ENCODE measurements around the gene TENT4A.

Gene TENT4A

DNA sequence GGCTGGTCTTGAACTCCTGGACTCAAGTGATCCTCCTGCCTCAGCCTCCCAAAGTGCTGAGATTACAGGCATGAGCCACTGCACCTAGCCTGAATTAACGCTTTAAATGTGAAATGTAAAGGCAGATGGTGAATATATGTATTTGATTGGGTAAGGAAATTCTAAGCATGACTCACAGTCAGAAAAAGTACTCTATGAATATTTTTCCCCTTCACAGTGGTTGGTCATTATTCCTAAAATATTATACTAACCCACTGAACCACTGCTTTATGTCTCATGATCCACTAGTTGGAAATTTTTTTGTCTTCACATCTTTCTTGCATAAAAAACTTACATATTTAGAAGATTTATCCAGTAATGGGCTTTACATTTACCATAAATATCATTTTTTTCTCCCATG lies 14.5 kb upstream of the TENT4A start:
- no peak for DNase-seq
- in situ Hi-C loops (cut with HindIII; ENCODE audit: low pct_ligation_motif_present, low pct_unique_long_range_greater_than_20kb, low sequenced_read_pairs): no loop called here

DNA sequence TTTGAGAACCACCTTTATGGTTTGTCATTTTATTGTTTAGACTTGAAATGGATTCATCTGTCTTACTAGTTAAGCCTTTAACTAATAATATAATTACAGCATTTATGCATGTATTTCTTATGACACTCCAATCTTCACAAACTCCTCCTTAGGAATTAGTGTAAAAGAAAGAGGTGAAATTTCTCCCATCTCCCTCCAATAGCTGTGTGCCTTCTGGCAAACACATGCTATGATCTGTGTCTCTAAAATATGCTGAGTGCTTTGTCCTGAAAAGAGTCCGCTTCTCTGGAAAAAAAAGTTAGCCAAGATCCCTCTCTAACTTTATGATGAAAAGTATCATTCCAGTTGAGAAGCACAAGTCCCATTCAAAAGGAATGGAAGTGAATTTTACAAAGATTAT lies 13.9 kb upstream of the TENT4A start:
- no peak for DNase-seq
- in situ Hi-C loops (cut with HindIII; ENCODE audit: low pct_ligation_motif_present, low pct_unique_long_range_greater_than_20kb, low sequenced_read_pairs): no loop called here

DNA sequence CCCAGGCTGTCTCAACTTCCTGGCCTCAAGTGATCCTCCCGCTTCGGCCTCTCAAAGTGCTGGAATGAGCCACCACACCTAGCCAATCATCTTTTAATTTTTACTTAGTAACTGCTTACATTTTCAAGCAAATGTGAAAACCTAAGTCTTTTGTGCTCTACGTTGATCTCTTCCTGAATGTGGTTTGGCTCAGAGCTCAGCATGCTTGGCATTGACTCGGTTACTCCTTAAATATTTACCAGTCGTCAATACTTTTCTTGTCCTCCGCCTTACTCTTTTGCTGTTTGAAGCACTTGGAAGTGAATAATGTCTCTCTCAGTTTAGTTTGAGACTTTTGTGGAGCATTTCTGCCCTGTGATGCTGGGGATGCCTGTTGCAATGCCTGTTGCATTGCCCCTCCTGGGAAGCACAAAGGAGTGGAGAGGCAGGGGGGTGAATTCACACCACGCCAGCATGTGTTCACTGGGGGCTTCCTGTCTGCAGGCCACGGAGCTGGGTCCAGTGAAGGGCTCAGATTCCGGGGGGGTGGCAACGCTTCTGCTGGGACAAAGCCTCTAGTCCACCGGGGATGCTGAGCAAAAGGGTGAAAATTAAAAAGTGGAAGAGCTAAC lies 13.1 kb upstream of the TENT4A start:
- DNase-seq: no peak
- in situ Hi-C loops (cut with HindIII; ENCODE audit: low pct_ligation_motif_present, low pct_unique_long_range_greater_than_20kb, low sequenced_read_pairs): no loop called here

DNA sequence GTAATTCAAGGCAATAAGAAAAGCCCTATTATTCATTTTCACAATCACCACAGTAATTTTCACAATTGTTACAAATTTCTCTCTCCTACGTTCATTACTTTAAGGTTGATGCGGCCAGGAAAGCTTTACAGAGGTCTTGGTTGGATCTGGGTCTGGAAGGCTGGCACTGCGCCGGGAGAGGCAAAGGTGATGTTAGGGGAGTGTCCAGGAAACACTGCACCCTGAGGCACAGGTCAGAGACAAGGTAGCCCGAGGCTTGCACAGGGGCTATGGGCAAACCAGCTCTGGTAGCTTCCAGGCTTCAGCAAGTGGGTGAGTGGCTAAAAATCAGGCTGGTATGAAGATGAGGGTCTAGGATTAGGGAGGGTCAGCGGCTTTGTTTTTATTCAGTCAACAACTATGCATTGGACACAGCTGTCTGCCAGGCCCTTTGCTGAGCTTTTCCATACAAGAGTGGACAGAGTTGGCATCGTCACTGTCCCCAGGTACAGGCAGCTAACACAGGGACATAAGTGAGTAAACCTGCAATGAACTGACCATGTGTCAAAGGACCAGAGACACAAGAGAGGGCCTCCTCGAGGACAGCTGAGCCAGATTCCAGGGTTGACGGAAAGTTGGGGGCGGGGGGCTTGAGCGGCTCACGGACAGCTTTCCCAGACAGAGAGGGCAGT lies 12.4 kb upstream of the TENT4A start:
- no peak for DNase-seq
- in situ Hi-C loops (cut with HindIII; ENCODE audit: low pct_ligation_motif_present, low pct_unique_long_range_greater_than_20kb, low sequenced_read_pairs): no loop called here

DNA sequence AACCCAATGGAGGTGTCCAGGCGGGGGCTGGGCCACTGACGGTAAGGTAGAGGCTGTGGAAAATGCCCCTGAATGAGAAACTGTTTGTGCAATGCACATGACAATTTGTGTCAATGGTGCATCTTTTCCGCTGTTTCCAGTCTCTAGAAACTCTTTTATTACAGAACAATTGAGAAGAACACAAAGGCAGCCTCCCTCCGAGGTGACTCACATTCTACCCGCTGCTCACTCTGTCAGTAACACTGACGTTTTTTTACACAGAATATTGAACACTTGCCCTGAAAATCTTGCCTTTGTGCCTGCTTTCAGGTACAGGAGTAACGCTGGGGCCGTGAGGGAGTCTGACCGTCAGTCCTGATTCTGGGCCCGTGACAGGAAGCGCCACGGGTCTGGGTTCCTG lies 11.7 kb upstream of the TENT4A start:
- in situ Hi-C loops (cut with HindIII; ENCODE audit: low pct_ligation_motif_present, low pct_unique_long_range_greater_than_20kb, low sequenced_read_pairs): no loop called here
- no peak for DNase-seq

DNA sequence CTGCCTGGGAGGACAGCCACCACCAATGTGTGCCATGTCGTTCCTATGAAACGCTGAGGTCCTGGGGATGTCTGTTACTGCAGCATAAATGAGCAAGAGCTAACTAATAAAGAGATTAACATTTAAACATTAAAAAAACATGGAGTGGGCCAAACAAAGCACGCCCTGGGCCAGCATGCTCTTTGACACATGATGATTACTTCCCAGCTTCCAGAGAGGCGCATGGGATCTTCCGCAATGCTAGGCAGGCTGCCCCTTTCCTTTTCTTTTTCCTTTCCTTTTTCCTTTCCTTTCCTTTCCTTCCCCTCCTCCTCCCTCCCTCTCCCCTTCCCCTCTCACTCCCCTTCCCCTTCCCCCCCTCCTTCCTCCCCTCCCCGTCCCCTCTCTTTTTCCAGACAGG lies 10.6 kb upstream of the TENT4A start:
- no peak for DNase-seq
- in situ Hi-C loops (cut with HindIII; ENCODE audit: low pct_ligation_motif_present, low pct_unique_long_range_greater_than_20kb, low sequenced_read_pairs): no loop called here

DNA sequence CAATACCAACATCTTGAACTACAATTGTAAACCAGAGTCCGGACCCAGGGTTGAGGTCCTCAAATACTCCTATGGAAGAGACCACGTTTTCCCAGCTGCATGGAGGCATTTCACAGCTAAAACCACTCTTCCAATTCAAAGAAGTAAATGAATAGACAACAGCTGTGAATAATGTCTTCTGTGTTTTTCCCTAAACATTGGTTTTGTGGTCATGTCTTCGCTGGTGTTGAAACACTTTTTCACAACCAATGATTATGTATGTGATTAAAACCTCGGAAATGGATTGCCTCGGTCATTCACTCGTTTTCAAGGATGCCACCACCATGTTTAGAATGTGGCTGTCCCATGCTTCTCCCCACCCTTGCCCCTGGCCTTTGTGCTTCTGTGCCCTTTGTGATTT lies 9.4 kb upstream of the TENT4A start:
- no peak for DNase-seq
- in situ Hi-C loops (cut with HindIII; ENCODE audit: low pct_ligation_motif_present, low pct_unique_long_range_greater_than_20kb, low sequenced_read_pairs): no loop called here

DNA sequence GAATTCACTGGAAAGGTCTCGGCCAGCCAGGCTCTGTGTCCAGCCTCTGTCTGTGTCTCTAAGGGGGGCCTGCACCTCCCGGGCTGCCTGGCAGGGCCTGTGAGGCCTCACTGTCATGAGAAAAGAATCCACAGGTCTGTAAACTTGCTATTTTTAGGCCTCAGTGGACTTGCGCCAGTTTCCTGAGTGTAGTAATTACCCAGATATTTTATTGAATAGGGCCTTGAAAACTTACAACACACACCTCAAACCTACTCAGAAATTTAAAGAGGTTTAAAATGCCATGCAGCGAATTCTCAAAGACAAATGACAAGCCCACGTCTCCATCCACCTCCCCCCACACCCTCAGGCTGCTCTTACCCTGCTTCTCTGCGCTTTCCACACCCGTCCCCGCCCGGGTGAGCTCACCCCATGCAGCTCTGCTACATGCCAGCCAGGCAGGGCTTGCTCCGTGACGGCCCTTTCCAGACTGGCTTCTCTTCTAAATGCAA lies 8.8 kb upstream of the TENT4A start:
- DNase-seq: peak; percentile 12
- in situ Hi-C loops (cut with HindIII; ENCODE audit: low pct_ligation_motif_present, low pct_unique_long_range_greater_than_20kb, low sequenced_read_pairs): no loop called here

DNA sequence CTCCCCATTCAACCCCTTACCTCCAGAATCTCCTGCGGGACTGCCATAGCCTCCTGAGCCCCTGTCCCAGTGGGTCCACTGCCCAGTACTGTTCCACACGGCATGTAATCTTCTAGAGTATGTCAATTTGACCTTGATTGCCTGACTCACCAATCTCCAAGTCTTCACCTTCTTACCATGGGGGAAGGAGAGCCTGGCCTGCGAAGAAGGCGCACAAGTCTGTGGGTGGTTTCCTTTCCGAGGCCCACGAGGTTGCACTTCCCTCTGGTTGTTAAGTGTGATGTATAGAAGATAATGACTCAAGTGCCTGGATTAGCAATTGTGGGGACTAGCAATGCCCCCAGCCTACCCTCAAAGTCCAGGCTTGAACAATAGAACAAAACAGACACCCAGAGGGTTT lies 8.1 kb upstream of the TENT4A start:
- in situ Hi-C loops (cut with HindIII; ENCODE audit: low pct_ligation_motif_present, low pct_unique_long_range_greater_than_20kb, low sequenced_read_pairs): no loop called here
- DNase-seq: no peak

DNA sequence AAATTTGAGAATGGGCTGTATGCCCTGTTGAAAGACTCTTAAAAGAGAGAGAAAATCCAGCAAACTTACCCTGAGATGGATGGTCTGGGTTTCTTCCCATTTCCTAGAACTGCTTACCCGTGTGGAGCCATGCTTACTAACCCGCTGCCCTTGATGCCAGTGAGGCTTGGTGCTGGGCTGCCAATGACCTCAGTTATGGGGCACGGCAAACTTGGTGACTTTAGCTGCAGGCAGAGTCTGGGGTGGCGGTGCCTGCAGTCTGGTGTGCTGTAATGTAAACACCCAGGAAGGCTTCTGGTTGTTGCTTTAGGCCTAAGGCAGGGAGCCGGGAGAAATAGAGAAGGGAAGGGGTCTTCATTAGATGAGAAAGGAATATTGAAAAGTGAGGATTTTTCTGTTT lies 7.3 kb upstream of the TENT4A start:
- DNase-seq: no peak
- in situ Hi-C loops (cut with HindIII; ENCODE audit: low pct_ligation_motif_present, low pct_unique_long_range_greater_than_20kb, low sequenced_read_pairs): no loop called here

DNA sequence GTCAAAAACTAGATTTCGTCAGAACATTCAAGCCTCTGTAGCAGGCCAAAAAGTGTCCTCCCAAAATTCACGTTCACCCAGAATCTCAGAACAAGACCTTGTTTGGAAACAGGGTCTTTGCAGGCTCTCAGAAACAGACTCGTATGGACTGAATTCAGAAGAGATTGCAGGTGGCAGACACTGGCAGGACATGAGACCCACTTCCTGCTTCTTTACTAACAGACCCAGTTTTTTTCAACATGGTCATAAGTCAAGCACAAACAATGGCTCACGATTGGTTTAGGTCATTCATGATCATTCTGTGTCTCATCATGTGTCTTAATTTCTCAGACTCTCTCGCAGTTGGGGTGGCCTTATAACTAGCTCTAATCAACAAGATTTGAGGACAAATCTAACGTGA lies 5.4 kb upstream of the TENT4A start:
- in situ Hi-C loops (cut with HindIII; ENCODE audit: low pct_ligation_motif_present, low pct_unique_long_range_greater_than_20kb, low sequenced_read_pairs): no loop called here
- no peak for DNase-seq

DNA sequence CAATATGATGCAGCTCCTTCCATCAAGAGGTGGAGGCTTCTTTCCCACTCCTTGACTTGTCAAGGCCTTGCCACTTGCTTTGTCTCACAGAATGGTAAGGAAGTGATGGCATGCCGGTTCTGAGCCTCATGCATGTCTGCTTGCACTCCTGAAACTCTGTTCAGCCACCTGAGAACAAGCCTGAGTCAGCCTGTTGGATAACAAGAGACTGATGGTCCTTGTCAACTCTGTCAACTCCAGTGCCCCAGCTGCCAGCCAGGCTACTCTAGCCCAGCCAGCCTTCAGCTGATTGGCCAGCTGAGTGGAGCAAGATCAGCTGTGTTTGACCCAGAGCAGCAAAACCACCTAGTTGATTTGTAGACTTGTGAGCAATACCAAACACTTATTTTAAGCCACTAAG lies 4.4 kb upstream of the TENT4A start:
- in situ Hi-C loops (cut with HindIII; ENCODE audit: low pct_ligation_motif_present, low pct_unique_long_range_greater_than_20kb, low sequenced_read_pairs): no loop called here
- no peak for DNase-seq

DNA sequence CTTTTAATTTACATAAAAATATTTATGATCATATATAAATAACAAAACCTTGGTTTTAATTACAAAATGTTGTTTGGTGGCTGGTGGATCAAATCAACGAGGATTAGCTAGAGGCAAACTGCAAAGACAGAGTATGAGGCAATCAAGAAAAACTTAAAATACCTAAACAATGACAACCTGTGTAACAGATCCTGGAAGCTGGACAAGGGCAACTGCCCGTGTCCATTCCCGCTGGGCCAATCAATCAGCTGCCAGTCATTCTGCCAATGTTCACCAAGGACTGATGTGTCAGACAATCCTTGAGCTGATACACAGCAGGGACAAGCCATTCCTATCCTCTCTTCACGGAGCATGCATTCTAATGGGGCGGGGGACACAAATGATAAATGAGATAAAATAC lies 3.2 kb upstream of the TENT4A start:
- in situ Hi-C loops (cut with HindIII; ENCODE audit: low pct_ligation_motif_present, low pct_unique_long_range_greater_than_20kb, low sequenced_read_pairs): no loop called here
- peak; percentile 83 for DNase-seq

DNA sequence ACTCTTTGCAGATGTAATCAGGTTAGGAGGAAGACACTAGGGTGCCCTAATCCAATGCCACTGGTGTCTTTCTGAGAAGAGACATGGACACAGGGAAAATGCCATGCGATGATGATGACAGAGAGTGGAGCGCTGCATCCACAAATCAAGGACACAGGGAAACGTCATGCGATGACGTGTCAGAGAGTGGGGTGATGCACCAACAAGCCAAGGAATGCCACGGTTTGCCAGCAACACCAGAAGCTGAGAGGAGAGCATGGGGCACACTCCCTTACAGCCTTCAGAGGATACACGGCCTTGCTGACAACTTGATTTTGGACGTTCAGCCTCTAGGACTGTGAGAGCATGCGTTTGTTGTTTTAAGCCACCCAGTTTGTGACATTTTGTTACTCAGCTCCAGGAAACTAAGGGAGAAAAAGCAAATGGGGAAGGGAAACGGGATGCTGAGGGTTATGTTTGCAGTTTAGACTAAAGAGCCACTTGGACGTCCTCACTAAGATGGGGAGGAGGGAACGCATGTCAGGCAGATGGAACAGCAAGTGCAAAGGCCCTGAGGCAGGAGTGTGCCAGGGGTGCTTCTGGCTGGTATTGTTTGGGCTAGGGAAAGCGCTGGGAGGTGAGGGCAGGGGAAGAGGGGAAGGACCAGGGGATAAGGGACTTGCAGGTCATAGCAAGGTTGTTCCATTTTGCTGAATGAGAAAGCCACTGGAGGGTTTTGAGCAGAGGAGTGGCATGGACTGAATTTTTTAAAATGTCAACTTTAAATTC lies 2.5 kb upstream of the TENT4A start:
- in situ Hi-C loops (cut with HindIII; ENCODE audit: low pct_ligation_motif_present, low pct_unique_long_range_greater_than_20kb, low sequenced_read_pairs): no loop called here
- no peak for DNase-seq

DNA sequence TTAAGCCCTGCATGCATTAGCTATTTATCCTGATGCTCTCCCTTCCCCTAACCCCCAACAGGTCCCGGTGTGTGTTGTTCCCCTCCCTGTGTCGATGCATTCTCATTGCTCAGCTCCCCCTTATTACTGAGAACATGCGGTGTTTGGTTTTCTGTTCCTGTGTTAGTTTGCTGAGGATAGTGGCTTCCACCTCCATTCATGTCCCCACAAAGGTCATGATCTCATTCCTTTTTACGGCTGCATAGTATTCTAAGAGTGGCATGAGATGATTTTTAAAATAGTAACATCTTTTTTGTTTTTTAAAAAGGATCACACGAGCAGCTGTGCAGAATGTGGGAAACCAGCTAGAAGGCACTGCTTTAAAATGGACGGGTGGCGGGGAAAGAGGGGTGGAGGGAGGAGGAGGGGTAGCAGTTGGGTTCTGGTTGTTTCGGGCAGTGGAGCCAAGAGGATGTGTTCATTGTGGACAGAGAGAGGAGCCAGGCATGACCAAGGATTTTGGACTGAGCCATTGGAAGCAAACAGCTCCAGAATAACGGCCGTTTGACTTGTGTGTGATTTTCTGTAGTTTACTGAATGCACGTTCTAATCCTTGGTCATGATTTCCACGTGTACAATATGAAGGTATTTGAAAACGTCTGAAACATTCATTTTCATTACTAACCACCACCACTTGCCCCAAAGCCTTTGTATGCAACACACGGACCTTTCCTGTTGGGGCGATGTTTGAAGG lies 1.7 kb upstream of the TENT4A start:
- DNase-seq: peak; percentile 68
- in situ Hi-C loops (cut with HindIII; ENCODE audit: low pct_ligation_motif_present, low pct_unique_long_range_greater_than_20kb, low sequenced_read_pairs): no loop called here

DNA sequence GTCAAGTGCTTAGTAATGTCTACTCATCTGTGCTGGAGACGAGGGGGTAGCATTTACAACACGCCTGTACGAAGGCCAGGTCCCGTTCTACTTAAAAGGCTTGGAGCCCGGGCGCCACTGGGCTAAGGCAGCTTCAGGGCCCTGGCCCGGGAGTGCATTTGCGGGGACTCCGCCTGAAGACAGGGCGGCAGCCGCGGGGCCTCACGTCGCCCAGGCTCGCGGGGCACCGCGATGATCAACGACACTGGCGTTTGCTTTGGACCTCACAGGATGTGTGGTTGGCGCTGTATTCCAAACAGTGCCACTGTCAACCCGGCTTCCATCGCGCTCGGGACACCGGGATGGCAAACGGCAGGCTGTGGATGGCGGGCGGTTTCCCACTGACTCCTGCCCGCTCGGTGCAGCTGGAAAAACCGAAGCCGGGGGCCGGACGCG lies 1.1 kb upstream of the TENT4A start:
- DNase-seq: no peak
- in situ Hi-C loops (cut with HindIII; ENCODE audit: low pct_ligation_motif_present, low pct_unique_long_range_greater_than_20kb, low sequenced_read_pairs): no loop called here

DNA sequence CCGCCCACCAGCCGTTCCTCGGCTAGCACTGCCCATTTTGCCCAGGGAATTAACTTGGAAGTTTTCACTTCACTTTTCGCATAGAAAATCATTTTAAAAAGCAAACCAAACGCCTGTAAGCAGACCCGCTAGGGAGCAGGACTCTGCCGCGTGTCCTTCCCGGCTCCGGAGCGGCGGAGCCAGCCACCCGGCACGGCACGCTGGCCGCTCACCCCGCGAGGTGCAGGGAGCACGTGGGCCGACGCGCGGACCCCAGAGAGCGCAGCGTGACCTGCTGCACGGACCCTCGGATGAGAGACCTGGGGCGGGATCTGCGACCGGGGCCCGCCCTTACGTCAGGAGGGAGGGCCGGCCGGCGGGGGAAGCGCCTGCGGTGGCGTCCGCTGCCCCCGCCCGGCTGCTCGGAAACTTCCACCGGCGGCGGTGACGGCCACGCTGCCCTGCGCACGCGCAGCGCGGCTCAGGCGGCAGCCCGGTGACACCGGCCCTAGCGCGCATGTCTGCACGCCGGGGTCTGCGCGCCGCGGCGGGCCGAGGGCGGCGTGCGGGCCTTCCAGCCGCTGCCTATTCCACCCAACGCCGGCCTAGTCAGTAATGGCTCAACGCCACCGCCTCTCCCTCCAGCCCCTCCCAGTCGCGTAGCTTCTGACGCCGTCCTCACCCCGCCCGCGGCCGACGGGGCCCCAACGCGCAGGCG lies 507 bp upstream of the TENT4A start:
- in situ Hi-C loops (cut with HindIII; ENCODE audit: low pct_ligation_motif_present, low pct_unique_long_range_greater_than_20kb, low sequenced_read_pairs): no loop called here
- peak; percentile 94 for DNase-seq

DNA sequence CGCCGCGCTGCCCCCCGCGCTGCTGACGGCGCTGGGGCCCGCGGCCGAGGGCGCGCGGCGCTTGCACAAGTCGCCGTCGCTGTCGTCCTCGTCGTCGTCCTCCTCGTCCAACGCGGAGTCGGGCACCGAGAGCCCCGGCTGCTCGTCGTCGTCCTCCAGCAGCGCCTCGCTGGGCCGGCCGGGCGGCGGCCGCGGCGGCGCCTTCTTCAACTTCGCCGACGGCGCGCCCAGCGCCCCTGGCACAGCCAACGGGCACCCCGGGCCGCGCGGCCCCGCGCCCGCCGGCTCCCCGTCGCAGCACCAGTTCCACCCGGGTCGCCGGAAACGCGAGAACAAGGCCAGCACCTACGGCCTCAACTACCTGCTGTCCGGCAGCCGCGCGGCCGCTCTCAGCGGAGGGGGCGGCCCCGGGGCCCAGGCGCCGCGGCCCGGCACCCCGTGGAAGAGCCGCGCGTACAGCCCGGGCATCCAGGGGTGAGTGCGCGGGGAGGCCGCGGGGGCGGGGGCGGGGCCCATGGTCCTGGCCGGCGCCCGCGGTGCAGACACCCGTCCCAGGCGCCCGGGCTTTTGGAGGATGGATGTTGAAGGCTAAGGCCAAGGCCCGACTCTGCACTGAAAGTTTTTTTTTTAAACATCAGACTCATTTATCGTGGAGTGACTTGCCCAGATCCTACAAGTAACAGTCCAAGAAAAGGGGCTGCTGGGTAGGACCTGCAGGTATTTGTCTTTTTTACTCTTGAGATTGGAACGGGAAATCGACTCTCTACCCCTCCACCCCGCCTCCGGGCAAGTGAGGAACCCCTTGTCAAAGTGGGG lies 1.2 kb downstream of the TENT4A start:
- DNase-seq: peak; percentile 15
- in situ Hi-C loops (cut with HindIII; ENCODE audit: low pct_ligation_motif_present, low pct_unique_long_range_greater_than_20kb, low sequenced_read_pairs): no loop called here
